Neural progenitor cell (in vitro differentiated cells): ENCODE measurements around the gene RGS9. TPM values are rescaled to one million over a fixed set of nuclear protein-coding genes. Genes with fewer than 3 reads are reported as not detected.
A peak's percentile ranks its signal among the peaks of the same experiment; 100 is the strongest.

Experiments
- DNase-seq: peaks from one replicate; pipeline ENCODE4 v3.0.0-alpha.2; 2016; ENCODE audit warnings: low spot score
- H2AFZ ChIP-seq: fragments of 200-600 bp; sonication (generic); replicated peaks from 2 replicates; pipeline ENCODE4 v1.6.1; 2016; ENCODE audit warnings: antibody characterized with exemption
- H3F3A ChIP-seq: fragments of 200-600 bp; sonication (generic); 2 replicates; pipeline ENCODE4 v1.6.1; 2016; ENCODE audit warnings: antibody characterized with exemption, low read depth
- H3K27ac ChIP-seq: fragments of 200-600 bp; sonication (generic); 2 replicates; pipeline ENCODE4 v1.5.1; 2016; ENCODE audit warnings: mild to moderate bottlenecking
- H3K27me3 ChIP-seq: fragments of 200-600 bp; sonication (generic); 2 replicates; pipeline ENCODE4 v1.6.1; 2016; ENCODE audit warnings: mild to moderate bottlenecking, moderate library complexity
- H3K36me3 ChIP-seq: fragments of 200-600 bp; sonication (generic); 2 replicates; pipeline ENCODE4 v1.5.1; 2016
- H3K4me1 ChIP-seq: fragments of 200-600 bp; sonication (generic); 2 replicates; pipeline ENCODE4 v1.6.1; 2016; ENCODE audit warnings: mixed run types
- H3K4me2 ChIP-seq: fragments of 200-600 bp; sonication (generic); 2 replicates; pipeline ENCODE4 v1.6.1; 2016
- H3K4me3 ChIP-seq: fragments of 200-600 bp; sonication (generic); 2 replicates; pipeline ENCODE4 v1.5.1; 2016
- H3K79me2 ChIP-seq: fragments of 200-600 bp; sonication (generic); 2 replicates; pipeline ENCODE4 v1.6.1; 2016; ENCODE audit warnings: low read depth
- H3K9ac ChIP-seq: fragments of 200-600 bp; sonication (generic); 2 replicates; pipeline ENCODE4 v1.6.1; 2016
- H3K9me3 ChIP-seq: fragments of 200-600 bp; sonication (generic); 2 replicates; pipeline ENCODE4 v1.5.1; 2016; ENCODE audit warnings: low read depth
- H4K20me1 ChIP-seq: fragments of 200-600 bp; sonication (generic); 2 replicates; pipeline ENCODE4 v1.6.1; 2016; ENCODE audit warnings: low read depth
- H3K27ac Mint-ChIP-seq: 3 replicates; pipeline ENCODE4 v1.8.0; 2021; ENCODE audit warnings: mixed read lengths
- H3K27me3 Mint-ChIP-seq: 2 replicates; pipeline ENCODE4 v1.8.0; 2022; ENCODE audit warnings: low read depth, mild to moderate bottlenecking, inconsistent platforms, moderate library complexity, mixed read lengths; ENCODE audit not compliant: insufficient read depth
- H3K36me3 Mint-ChIP-seq: 3 replicates; pipeline ENCODE4 v1.8.0; 2021; ENCODE audit warnings: mixed read lengths
- H3K4me1 Mint-ChIP-seq: 3 replicates; pipeline ENCODE4 v1.8.0; 2021; ENCODE audit warnings: mixed read lengths
- H3K4me3 Mint-ChIP-seq: 3 replicates; pipeline ENCODE4 v1.8.0; 2021; ENCODE audit warnings: mild to moderate bottlenecking, moderate library complexity, mixed read lengths
- H3K9me3 Mint-ChIP-seq: 3 replicates; pipeline ENCODE4 v1.8.0; 2020; ENCODE audit warnings: mixed read lengths
- CTCF ChIP-seq: fragments of 200-600 bp; sonication (generic); IDR thresholded peaks from 2 replicates; pipeline ENCODE4 v1.5.1; 2017; ENCODE audit warnings: antibody characterized with exemption, mild to moderate bottlenecking
- EZH2 ChIP-seq: fragments of 200-600 bp; sonication (generic); IDR thresholded peaks from 2 replicates; pipeline ENCODE4 v1.6.1; 2017; ENCODE audit warnings: antibody characterized with exemption, mild to moderate bottlenecking, moderate library complexity
- EZH2phosphoT487 ChIP-seq: fragments of 200-600 bp; sonication (generic); IDR thresholded peaks from 2 replicates; pipeline ENCODE4 v1.6.1; 2017; ENCODE audit warnings: antibody characterized with exemption
- total RNA-seq: library from RNA; depleted of rRNA; stranded (reverse); fragments of >200 nt; gene quantifications from 2 replicates; pipeline ENCODE4 v1.2.3, GENCODE V29; 2015; ENCODE audit warnings: low replicate concordance

Gene RGS9
- total RNA-seq, 1 donor from 2014 or later: 7.9 TPM

- no peak overlapping the region for H3K4me3 ChIP-seq
- H3K27ac ChIP-seq: no peak overlapping the region
- Mint-ChIP-seq H3K9me3 (peaks cover 13% of the 10 kb centered on the region), H3K27me3 (peaks cover 15% of the 10 kb centered on the region), H3K4me1 (peaks cover 42% of the 10 kb centered on the region), H3K27ac (peak overlapping the region; percentile 64), H3K36me3 (no peaks in the 10 kb centered on the region), H3K4me3 (no peak overlapping the region)
- H4K20me1 ChIP-seq: no peaks in the 10 kb centered on the region
- no peak overlapping the region for H3K4me2 ChIP-seq
- H3K9me3 ChIP-seq: no peaks in the 10 kb centered on the region
- DNase-seq: peak; percentile 88
- no peaks in the 10 kb centered on the region for H3F3A ChIP-seq
- H3K79me2 ChIP-seq: no peaks in the 10 kb centered on the region
- H3K9ac ChIP-seq: no peak overlapping the region
- H3K36me3 ChIP-seq: no peaks in the 10 kb centered on the region
- TF ChIP-seq CTCF (peak; percentile 85), EZH2phosphoT487 (no peak), EZH2 (no peak)
- H3K4me1 ChIP-seq: no peaks in the 10 kb centered on the region
- no peak overlapping the region for H2AFZ ChIP-seq
- no peaks in the 10 kb centered on the region for H3K27me3 ChIP-seq
Observed at GRCh38 chr17:65231662-65232335, 94.6 kb downstream of the RGS9 start.

GRCh38 chr17:65235284-65235683 lies 98.1 kb downstream of the RGS9 start:
- Histone ChIP-seq H3K4me1 (no peaks in the 10 kb centered on the region), H3K4me3 (no peak overlapping the region), H3F3A (no peaks in the 10 kb centered on the region), H4K20me1 (no peaks in the 10 kb centered on the region), H3K36me3 (no peaks in the 10 kb centered on the region), H2AFZ (no peak overlapping the region), H3K4me2 (no peak overlapping the region), H3K79me2 (no peaks in the 10 kb centered on the region), H3K27me3 (no peaks in the 10 kb centered on the region), H3K27ac (no peak overlapping the region), H3K9me3 (no peaks in the 10 kb centered on the region), H3K9ac (no peak overlapping the region)
- DNase-seq: no peak
- Mint-ChIP-seq H3K4me3 (no peak overlapping the region), H3K4me1 (peaks cover 25% of the 10 kb centered on the region), H3K27ac (no peak overlapping the region), H3K27me3 (peaks cover 12% of the 10 kb centered on the region), H3K9me3 (peaks cover 22% of the 10 kb centered on the region), H3K36me3 (no peaks in the 10 kb centered on the region)
- TF ChIP-seq EZH2 (no peak), EZH2phosphoT487 (no peak), CTCF (no peak)

GRCh38 chr17:65236321-65236720 lies 99.2 kb downstream of the RGS9 start:
- H3F3A ChIP-seq: no peaks in the 10 kb centered on the region
- Mint-ChIP-seq H3K27ac (no peak overlapping the region), H3K9me3 (peaks cover 22% of the 10 kb centered on the region), H3K36me3 (no peaks in the 10 kb centered on the region), H3K27me3 (peaks cover 9% of the 10 kb centered on the region), H3K4me3 (no peak overlapping the region), H3K4me1 (peaks cover 27% of the 10 kb centered on the region)
- H3K9me3 ChIP-seq: no peaks in the 10 kb centered on the region
- DNase-seq: no peak
- no peaks in the 10 kb centered on the region for H3K79me2 ChIP-seq
- no peak overlapping the region for H3K4me3 ChIP-seq
- H3K27ac ChIP-seq: no peak overlapping the region
- no peaks in the 10 kb centered on the region for H3K4me1 ChIP-seq
- no peaks in the 10 kb centered on the region for H3K27me3 ChIP-seq
- TF ChIP-seq CTCF (no peak), EZH2 (no peak), EZH2phosphoT487 (no peak)
- no peaks in the 10 kb centered on the region for H4K20me1 ChIP-seq
- H2AFZ ChIP-seq: no peak overlapping the region
- H3K36me3 ChIP-seq: no peaks in the 10 kb centered on the region
- H3K4me2 ChIP-seq: no peak overlapping the region
- H3K9ac ChIP-seq: no peak overlapping the region
